ENCODE results near the gene PRMT7. TPM values are rescaled to one million over a fixed set of nuclear protein-coding genes. Genes with fewer than 3 reads are reported as not detected.
A peak's percentile ranks its signal among the peaks of the same experiment; 100 is the strongest.

PRMT7 gene
- total RNA-seq, 1 experiment from 2014 or later: 47.5 TPM

GRCh38 chr16:68385371-68385770, 74.6 kb downstream of the PRMT7 start:
- Histone ChIP-seq H3K79me2 (ENCODE audit: low read depth) (no peaks in the 10 kb centered on the region), H3K27me3 (ENCODE audit: insufficient read depth, low read depth) (no peaks in the 10 kb centered on the region), H3K4me1 (replicated peaks; ENCODE audit: insufficient read depth) (no peaks in the 10 kb centered on the region), H3K9me3 (ENCODE audit: insufficient read depth, low read depth) (no peaks in the 10 kb centered on the region), H3K36me3 (ENCODE audit: low read depth) (no peaks in the 10 kb centered on the region), H3K4me2 (no peak overlapping the region), H3K9me2 (ENCODE audit: insufficient read depth) (no peaks in the 10 kb centered on the region), H3F3A (ENCODE audit: insufficient read depth, low read depth) (no peaks in the 10 kb centered on the region), H3K27ac (no peak overlapping the region), H2AFZ (no peak overlapping the region), H4K20me1 (ENCODE audit: insufficient read depth) (no peaks in the 10 kb centered on the region), H3K4me3 (no peak overlapping the region)
- DNase-seq: no peak
- TF ChIP-seq EZH2 (IDR thresholded peaks at IDR 0.05; ENCODE audit: low read depth): no peak
- TF ChIP-seq CTCF (conservative IDR thresholded peaks at IDR 0.05): no peak
- ChIA-PET POLR2A (ENCODE audit: unreplicated experiment) (no interaction called here), CTCF (no interaction called here)
- intact Hi-C loops (cut with micrococcal nuclease; ENCODE audit: unreplicated experiment): no loop called here
- no TSS peak for BruUV-seq (replicated peaks)

GRCh38 chr16:68386628-68387027, 75.8 kb downstream of the PRMT7 start:
- H3K27ac ChIP-seq: no peak overlapping the region
- no peaks in the 10 kb centered on the region for H3K9me2 ChIP-seq (ENCODE audit: insufficient read depth)
- ChIA-PET CTCF (interaction anchor here (0.7 kb wide), 1 partner anchor 918 kb away, joined by 3 read pairs; no protein-coding TSS in a partner anchor), POLR2A (ENCODE audit: unreplicated experiment) (interaction anchor here (0.6 to 0.7 kb wide), 2 partner anchors 85 to 129 kb away, joined by 7 to 9 read pairs; no protein-coding TSS in a partner anchor)
- no peaks in the 10 kb centered on the region for H3K36me3 ChIP-seq (ENCODE audit: low read depth)
- no peaks in the 10 kb centered on the region for H3F3A ChIP-seq (ENCODE audit: insufficient read depth, low read depth)
- no peaks in the 10 kb centered on the region for H3K9me3 ChIP-seq (ENCODE audit: insufficient read depth, low read depth)
- no peaks in the 10 kb centered on the region for H4K20me1 ChIP-seq (ENCODE audit: insufficient read depth)
- peak in 1 of 2 experiments; percentile 46 for DNase-seq
- no TSS peak for BruUV-seq (replicated peaks)
- H3K4me2 ChIP-seq: no peak overlapping the region
- no peaks in the 10 kb centered on the region for H3K4me1 ChIP-seq (replicated peaks; ENCODE audit: insufficient read depth)
- intact Hi-C loops (cut with micrococcal nuclease; ENCODE audit: unreplicated experiment): no loop called here
- no peaks in the 10 kb centered on the region for H3K79me2 ChIP-seq (ENCODE audit: low read depth)
- H3K4me3 ChIP-seq: no peak overlapping the region
- no peaks in the 10 kb centered on the region for H3K27me3 ChIP-seq (ENCODE audit: insufficient read depth, low read depth)
- no peak overlapping the region for H2AFZ ChIP-seq
- no peak for TF ChIP-seq CTCF (conservative IDR thresholded peaks at IDR 0.05)
- TF ChIP-seq EZH2 (IDR thresholded peaks at IDR 0.05; ENCODE audit: low read depth): no peak

GRCh38 chr16:68387301-68387700, 76.5 kb downstream of the PRMT7 start:
- intact Hi-C loops (cut with micrococcal nuclease; ENCODE audit: unreplicated experiment): no loop called here
- POLR2A ChIA-PET (ENCODE audit: unreplicated experiment): no interaction called here

More at GRCh38 chr16:68387301-68387700, 76.5 kb downstream of the PRMT7 start:
- no peaks in the 10 kb centered on the region for H3K9me2 ChIP-seq (ENCODE audit: insufficient read depth)
- H3K4me3 ChIP-seq: no peak overlapping the region
- H3K36me3 ChIP-seq (ENCODE audit: low read depth): no peaks in the 10 kb centered on the region
- no peak for DNase-seq
- no peaks in the 10 kb centered on the region for H3K4me1 ChIP-seq (replicated peaks; ENCODE audit: insufficient read depth)
- no peaks in the 10 kb centered on the region for H3K79me2 ChIP-seq (ENCODE audit: low read depth)
- H3K9me3 ChIP-seq (ENCODE audit: insufficient read depth, low read depth): no peaks in the 10 kb centered on the region
- no peak for TF ChIP-seq EZH2 (IDR thresholded peaks at IDR 0.05; ENCODE audit: low read depth)
- TF ChIP-seq CTCF (conservative IDR thresholded peaks at IDR 0.05): no peak
- BruUV-seq (replicated peaks): no TSS peak
- no peaks in the 10 kb centered on the region for H4K20me1 ChIP-seq (ENCODE audit: insufficient read depth)
- no peaks in the 10 kb centered on the region for H3F3A ChIP-seq (ENCODE audit: insufficient read depth, low read depth)
- H2AFZ ChIP-seq: no peak overlapping the region
- H3K27ac ChIP-seq: no peak overlapping the region
- no peaks in the 10 kb centered on the region for H3K27me3 ChIP-seq (ENCODE audit: insufficient read depth, low read depth)
- H3K4me2 ChIP-seq: no peak overlapping the region
- CTCF ChIA-PET: interaction anchor here (0.7 kb wide), 1 partner anchor 917 kb away, joined by 3 read pairs; no protein-coding TSS in a partner anchor
